ENCODE measurements around the gene OSTF1.

Gene OSTF1

DNA sequence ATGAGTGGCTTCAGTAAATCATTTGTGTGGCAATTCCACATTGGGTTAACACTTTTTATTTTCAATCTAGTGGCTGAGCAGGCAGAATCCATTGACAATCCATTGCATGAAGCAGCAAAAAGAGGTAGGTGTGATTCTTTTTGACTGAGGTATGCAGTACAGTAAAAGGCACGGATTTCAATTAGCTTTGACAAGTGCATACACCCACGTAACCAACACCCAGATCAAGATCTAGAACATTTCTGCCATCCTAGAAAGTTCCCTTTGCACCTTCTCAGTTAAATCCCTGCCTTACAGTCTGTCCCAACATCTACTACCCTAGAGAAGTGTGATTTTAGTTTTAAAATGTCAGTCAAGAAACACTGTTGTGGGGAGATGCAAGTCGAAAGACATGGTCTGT lies 43.4 kb downstream of the OSTF1 start:
- H3K27ac ChIP-seq (ENCODE audit: low read depth, low read length) = no peak overlapping the region
- peaks cover 46 to 54% (median 48%) of the 10 kb centered on the region in 5 donors for H3K36me3 ChIP-seq (ENCODE audit: control insufficient read depth in 5 of 5, insufficient read depth in 5 of 5, low read length in 5 of 5)
- no peaks in the 10 kb centered on the region for H3K4me1 ChIP-seq (ENCODE audit: control insufficient read depth in 5 of 5, insufficient read depth in 5 of 5, low read length in 5 of 5)

DNA sequence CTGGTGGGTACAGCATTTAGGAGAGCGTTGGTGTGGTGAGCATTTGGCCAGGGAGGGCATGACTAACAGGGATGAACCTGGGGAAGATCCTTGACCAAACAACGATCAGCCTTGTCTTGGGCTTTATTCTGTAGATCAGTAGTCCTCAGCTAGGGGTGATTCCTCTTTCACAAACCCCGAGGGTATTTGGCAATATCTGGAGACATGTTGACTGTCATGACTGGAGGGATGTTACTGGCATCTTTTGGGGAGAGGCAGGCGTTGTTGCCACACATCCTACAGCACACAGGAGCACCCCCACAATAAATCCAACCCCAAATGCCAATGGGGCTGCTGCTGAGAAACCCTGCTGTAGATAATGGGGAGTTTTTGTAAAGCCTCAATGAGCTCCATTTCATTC lies 43.9 kb downstream of the OSTF1 start:
- no peak overlapping the region for H3K9ac ChIP-seq (ENCODE audit: low read length in 5 of 5)
- no peak overlapping the region for H3K27ac ChIP-seq (ENCODE audit: low read depth, low read length)
- no peaks in the 10 kb centered on the region for H3K9me3 ChIP-seq (ENCODE audit: control insufficient read depth in 5 of 5, low read length in 5 of 5)
- H3K27me3 ChIP-seq (ENCODE audit: control insufficient read depth in 5 of 5, insufficient read depth in 4 of 5, low read length in 5 of 5) = no peaks in the 10 kb centered on the region
- H3K4me1 ChIP-seq (ENCODE audit: control insufficient read depth in 5 of 5, insufficient read depth in 5 of 5, low read length in 5 of 5) = no peaks in the 10 kb centered on the region
- peaks cover 46 to 59% (median 51%) of the 10 kb centered on the region in 5 donors for H3K36me3 ChIP-seq (ENCODE audit: control insufficient read depth in 5 of 5, insufficient read depth in 5 of 5, low read length in 5 of 5)
- no peak overlapping the region for H3K4me3 ChIP-seq (ENCODE audit: low read depth in 1 of 5, low read length in 5 of 5)

More for the DNA sequence above, 43.4 kb downstream of the OSTF1 start:
- H3K4me3 ChIP-seq (ENCODE audit: low read depth in 1 of 5, low read length in 5 of 5) = no peak overlapping the region
- no peaks in the 10 kb centered on the region for H3K9me3 ChIP-seq (ENCODE audit: control insufficient read depth in 5 of 5, low read length in 5 of 5)
- no peaks in the 10 kb centered on the region for H3K27me3 ChIP-seq (ENCODE audit: control insufficient read depth in 5 of 5, insufficient read depth in 4 of 5, low read length in 5 of 5)
- no peak overlapping the region for H3K9ac ChIP-seq (ENCODE audit: low read length in 5 of 5)

DNA sequence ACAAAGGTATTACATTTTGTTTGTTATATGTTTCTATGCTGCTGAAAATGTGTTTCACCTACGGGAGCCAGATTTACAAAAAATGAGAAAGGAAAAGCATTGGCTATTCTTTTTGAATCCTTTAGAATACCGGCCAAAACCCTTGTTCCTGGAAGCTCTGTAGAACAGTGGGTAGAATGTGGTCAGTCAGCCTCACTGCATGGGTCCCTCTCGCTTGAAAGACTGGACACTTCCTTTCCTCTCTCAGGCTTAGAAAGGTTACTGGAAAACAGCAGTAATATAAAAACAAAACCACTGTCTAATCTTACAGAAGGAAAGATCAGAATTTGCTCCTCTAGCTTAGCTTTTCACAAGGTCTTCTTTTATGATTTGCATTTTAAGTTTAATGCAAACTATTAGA lies 45.1 kb downstream of the OSTF1 start:
- Histone ChIP-seq H3K9me3 (ENCODE audit: control insufficient read depth in 5 of 5, low read length in 5 of 5) (no peaks in the 10 kb centered on the region), H3K9ac (ENCODE audit: low read length in 5 of 5) (no peak overlapping the region), H3K27ac (ENCODE audit: low read depth, low read length) (no peak overlapping the region), H3K27me3 (ENCODE audit: control insufficient read depth in 5 of 5, insufficient read depth in 4 of 5, low read length in 5 of 5) (no peaks in the 10 kb centered on the region), H3K4me1 (ENCODE audit: control insufficient read depth in 5 of 5, insufficient read depth in 5 of 5, low read length in 5 of 5) (no peaks in the 10 kb centered on the region), H3K4me3 (ENCODE audit: low read depth in 1 of 5, low read length in 5 of 5) (no peak overlapping the region), H3K36me3 (ENCODE audit: control insufficient read depth in 5 of 5, insufficient read depth in 5 of 5, low read length in 5 of 5) (peaks cover 58 to 71% (median 59%) of the 10 kb centered on the region in 5 donors)

DNA sequence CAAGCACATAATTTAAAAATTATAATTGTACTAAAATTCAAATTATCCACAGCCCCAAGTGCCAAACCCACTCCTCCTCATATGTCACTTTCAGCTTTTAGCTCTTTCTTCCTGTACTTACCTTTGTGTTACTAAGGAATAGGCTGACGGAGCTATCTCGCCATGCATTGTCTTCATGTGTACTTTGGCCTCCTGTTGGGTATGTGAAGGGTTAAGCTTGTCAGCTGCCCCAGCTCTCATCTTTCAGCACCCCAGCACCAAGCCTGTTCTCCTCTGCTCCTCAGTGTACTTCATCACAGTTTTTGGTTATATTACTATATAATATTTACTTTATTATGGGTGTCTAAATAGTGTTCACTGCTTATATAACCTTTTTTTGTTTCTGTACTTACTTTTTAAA lies 46.2 kb downstream of the OSTF1 start:
- Histone ChIP-seq H3K36me3 (ENCODE audit: control insufficient read depth in 5 of 5, insufficient read depth in 5 of 5, low read length in 5 of 5) (peaks cover 55 to 73% (median 59%) of the 10 kb centered on the region in 5 donors), H3K27ac (ENCODE audit: low read depth, low read length) (no peak overlapping the region)

DNA sequence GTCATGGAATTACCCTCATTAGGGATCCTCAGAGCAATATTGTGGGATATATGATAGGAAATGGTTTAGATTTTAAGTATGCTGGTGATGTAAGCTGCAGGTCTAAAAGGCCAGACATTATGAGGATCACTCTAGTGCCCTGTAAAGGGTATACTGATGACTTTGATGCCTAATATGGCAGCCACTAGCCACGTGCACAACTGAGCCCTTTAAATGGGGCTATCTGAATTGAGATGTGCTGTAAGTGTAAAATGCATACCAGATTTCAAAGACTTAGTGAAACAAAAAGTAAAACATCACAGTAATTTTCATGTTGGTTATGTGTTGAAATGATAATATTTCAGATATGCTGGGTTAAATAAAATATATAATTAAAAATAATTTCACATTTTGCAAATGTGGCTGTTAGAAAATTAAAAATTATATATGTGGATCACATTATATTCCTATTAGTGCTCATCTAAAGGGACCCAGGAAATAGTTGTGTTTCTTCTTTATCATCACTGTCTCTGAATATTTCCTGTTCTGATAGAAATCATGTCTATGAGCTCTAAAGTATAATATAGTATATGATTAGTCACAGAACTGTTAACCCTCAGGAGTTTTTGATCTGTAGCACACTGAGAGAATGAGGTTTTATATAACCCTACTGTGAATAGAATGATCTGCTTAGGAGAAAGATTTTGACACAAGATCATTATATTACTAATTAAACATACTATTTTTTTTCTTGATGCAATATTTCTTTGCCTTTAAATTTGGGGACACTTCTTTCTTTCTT lies 50.1 kb downstream of the OSTF1 start:
- H3K4me3 ChIP-seq (ENCODE audit: low read depth in 1 of 5, low read length in 5 of 5) = no peak overlapping the region
- H3K36me3 ChIP-seq (ENCODE audit: control insufficient read depth in 5 of 5, insufficient read depth in 5 of 5, low read length in 5 of 5) = peaks cover 43 to 77% (median 52%) of the 10 kb centered on the region in 5 donors
- no peak overlapping the region for H3K9ac ChIP-seq (ENCODE audit: low read length in 5 of 5)
- H3K27me3 ChIP-seq (ENCODE audit: control insufficient read depth in 5 of 5, insufficient read depth in 4 of 5, low read length in 5 of 5) = no peaks in the 10 kb centered on the region
- H3K4me1 ChIP-seq (ENCODE audit: control insufficient read depth in 5 of 5, insufficient read depth in 5 of 5, low read length in 5 of 5) = peaks cover 0 to 8% (median 3%) of the 10 kb centered on the region in 5 donors
- no peaks in the 10 kb centered on the region for H3K9me3 ChIP-seq (ENCODE audit: control insufficient read depth in 5 of 5, low read length in 5 of 5)
- no peak overlapping the region for H3K27ac ChIP-seq (ENCODE audit: low read depth, low read length)

More for the DNA sequence above, 46.2 kb downstream of the OSTF1 start:
- H3K4me1 ChIP-seq (ENCODE audit: control insufficient read depth in 5 of 5, insufficient read depth in 5 of 5, low read length in 5 of 5) = no peaks in the 10 kb centered on the region
- no peak overlapping the region for H3K9ac ChIP-seq (ENCODE audit: low read length in 5 of 5)
- H3K4me3 ChIP-seq (ENCODE audit: low read depth in 1 of 5, low read length in 5 of 5) = no peak overlapping the region
- no peaks in the 10 kb centered on the region for H3K27me3 ChIP-seq (ENCODE audit: control insufficient read depth in 5 of 5, insufficient read depth in 4 of 5, low read length in 5 of 5)
- no peaks in the 10 kb centered on the region for H3K9me3 ChIP-seq (ENCODE audit: control insufficient read depth in 5 of 5, low read length in 5 of 5)

DNA sequence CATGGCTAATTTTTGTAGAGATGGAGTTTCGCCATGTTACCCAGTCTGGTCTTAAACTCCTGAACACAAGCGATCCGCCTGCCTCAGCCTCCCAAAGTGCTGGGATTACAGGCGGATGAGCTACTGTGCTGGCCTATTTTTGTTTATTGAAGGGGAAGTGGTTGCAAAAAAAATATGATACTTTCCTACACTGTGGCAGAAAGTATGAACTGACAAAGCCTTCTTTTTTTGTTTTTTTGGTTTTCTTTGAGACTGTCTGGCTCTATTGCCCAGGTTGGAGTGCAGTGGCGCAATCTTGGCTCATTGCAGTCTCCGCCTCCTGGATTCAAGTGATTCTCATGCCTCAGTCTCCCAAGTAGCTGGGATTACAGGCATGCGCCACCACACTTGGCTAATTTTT lies 50.9 kb downstream of the OSTF1 start:
- Histone ChIP-seq H3K27me3 (ENCODE audit: control insufficient read depth in 5 of 5, insufficient read depth in 4 of 5, low read length in 5 of 5) (no peaks in the 10 kb centered on the region), H3K4me3 (ENCODE audit: low read depth in 1 of 5, low read length in 5 of 5) (no peak overlapping the region), H3K36me3 (ENCODE audit: control insufficient read depth in 5 of 5, insufficient read depth in 5 of 5, low read length in 5 of 5) (peaks cover 45 to 83% (median 59%) of the 10 kb centered on the region in 5 donors), H3K9ac (ENCODE audit: low read length in 5 of 5) (no peak overlapping the region), H3K27ac (ENCODE audit: low read depth, low read length) (no peak overlapping the region), H3K9me3 (ENCODE audit: control insufficient read depth in 5 of 5, low read length in 5 of 5) (peaks cover 0 to 2% (median 0%) of the 10 kb centered on the region in 5 donors), H3K4me1 (ENCODE audit: control insufficient read depth in 5 of 5, insufficient read depth in 5 of 5, low read length in 5 of 5) (peaks cover 0 to 8% (median 3%) of the 10 kb centered on the region in 5 donors)

DNA sequence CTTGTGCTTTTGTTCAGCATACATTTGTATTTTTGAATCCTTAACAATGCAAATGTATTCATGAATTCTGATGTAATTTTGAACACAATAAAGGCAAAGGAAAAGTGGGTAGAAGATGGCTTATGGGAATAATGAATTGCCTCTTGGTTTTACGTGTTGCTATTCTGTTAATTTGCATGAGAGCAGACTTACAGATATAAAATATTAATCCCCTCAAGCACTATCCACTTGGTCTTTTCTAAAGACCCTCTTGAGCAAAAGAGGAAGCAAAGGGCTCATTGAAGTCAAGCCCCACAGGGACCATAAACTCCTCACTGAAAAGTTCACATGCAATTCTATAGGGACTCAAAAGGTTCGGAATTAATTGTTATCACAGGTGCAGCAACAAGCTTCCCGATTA lies 51.9 kb downstream of the OSTF1 start:
- H3K4me1 ChIP-seq (ENCODE audit: control insufficient read depth in 5 of 5, insufficient read depth in 5 of 5, low read length in 5 of 5) = peaks cover 0 to 8% (median 3%) of the 10 kb centered on the region in 5 donors
- H3K27me3 ChIP-seq (ENCODE audit: control insufficient read depth in 5 of 5, insufficient read depth in 4 of 5, low read length in 5 of 5) = no peaks in the 10 kb centered on the region
- peaks cover 41 to 82% (median 61%) of the 10 kb centered on the region in 5 donors for H3K36me3 ChIP-seq (ENCODE audit: control insufficient read depth in 5 of 5, insufficient read depth in 5 of 5, low read length in 5 of 5)
- H3K9me3 ChIP-seq (ENCODE audit: control insufficient read depth in 5 of 5, low read length in 5 of 5) = peaks cover 0 to 5% (median 0%) of the 10 kb centered on the region in 5 donors
- no peak overlapping the region for H3K4me3 ChIP-seq (ENCODE audit: low read depth in 1 of 5, low read length in 5 of 5)
- H3K9ac ChIP-seq (ENCODE audit: low read length in 5 of 5) = no peak overlapping the region
- H3K27ac ChIP-seq (ENCODE audit: low read depth, low read length) = no peak overlapping the region

DNA sequence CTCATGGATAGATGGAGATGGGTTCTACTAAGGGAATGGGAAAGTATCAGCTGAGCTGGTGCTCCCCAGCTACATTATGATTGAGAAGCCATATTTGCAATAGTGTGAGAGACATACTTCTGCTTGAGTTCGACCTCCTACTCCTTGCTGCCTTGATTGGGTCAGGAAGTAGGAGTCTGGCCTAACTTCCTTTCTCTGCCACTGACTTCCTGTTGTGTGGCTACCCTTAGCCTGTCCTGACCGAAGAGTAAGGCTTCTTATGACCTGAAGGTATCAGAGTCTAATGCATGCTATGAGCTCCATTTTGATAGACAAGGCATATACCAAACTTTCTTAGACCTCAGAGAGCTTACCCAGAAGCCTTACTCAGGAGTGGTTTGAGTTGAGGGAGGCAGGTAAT lies 53.9 kb downstream of the OSTF1 start:
- H3K36me3 ChIP-seq (ENCODE audit: control insufficient read depth in 5 of 5, insufficient read depth in 5 of 5, low read length in 5 of 5) = peaks cover 36 to 68% (median 54%) of the 10 kb centered on the region in 5 donors
- no peak overlapping the region for H3K27ac ChIP-seq (ENCODE audit: low read depth, low read length)
- peaks cover 0 to 8% (median 3%) of the 10 kb centered on the region in 5 donors for H3K4me1 ChIP-seq (ENCODE audit: control insufficient read depth in 5 of 5, insufficient read depth in 5 of 5, low read length in 5 of 5)

DNA sequence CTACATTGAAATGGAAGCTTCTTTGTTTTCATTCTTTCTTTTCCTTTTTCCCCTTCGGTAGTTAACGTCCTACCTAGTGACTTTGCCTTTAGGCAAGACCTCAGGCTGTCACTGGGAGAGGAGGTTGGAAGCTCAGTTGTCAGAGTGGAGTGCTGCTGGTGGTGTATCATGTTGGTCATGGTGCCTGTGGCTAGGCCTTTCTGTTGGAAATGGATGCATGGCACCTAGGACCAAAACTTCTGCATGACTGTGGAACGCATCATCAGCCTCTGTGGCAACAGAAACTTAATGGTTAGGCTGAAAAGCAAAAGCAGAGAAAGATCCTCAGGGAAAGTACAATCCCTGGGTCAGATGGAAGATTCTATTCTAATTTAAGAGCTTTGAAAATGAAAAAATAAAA lies 57.9 kb downstream of the OSTF1 start:
- Histone ChIP-seq H3K27ac (ENCODE audit: low read depth, low read length) (no peak overlapping the region), H3K27me3 (ENCODE audit: control insufficient read depth in 5 of 5, insufficient read depth in 4 of 5, low read length in 5 of 5) (no peaks in the 10 kb centered on the region), H3K9me3 (ENCODE audit: control insufficient read depth in 5 of 5, low read length in 5 of 5) (peaks cover 0 to 5% (median 0%) of the 10 kb centered on the region in 5 donors), H3K9ac (ENCODE audit: low read length in 5 of 5) (no peak overlapping the region), H3K4me1 (ENCODE audit: control insufficient read depth in 5 of 5, insufficient read depth in 5 of 5, low read length in 5 of 5) (peaks cover 0 to 12% (median 7%) of the 10 kb centered on the region in 5 donors), H3K4me3 (ENCODE audit: low read depth in 1 of 5, low read length in 5 of 5) (no peak overlapping the region), H3K36me3 (ENCODE audit: control insufficient read depth in 5 of 5, insufficient read depth in 5 of 5, low read length in 5 of 5) (peaks cover 35 to 55% (median 51%) of the 10 kb centered on the region in 5 donors)

More for the DNA sequence above, 53.9 kb downstream of the OSTF1 start:
- Histone ChIP-seq H3K27me3 (ENCODE audit: control insufficient read depth in 5 of 5, insufficient read depth in 4 of 5, low read length in 5 of 5) (no peaks in the 10 kb centered on the region), H3K9me3 (ENCODE audit: control insufficient read depth in 5 of 5, low read length in 5 of 5) (peaks cover 0 to 5% (median 0%) of the 10 kb centered on the region in 5 donors), H3K9ac (ENCODE audit: low read length in 5 of 5) (no peak overlapping the region), H3K4me3 (ENCODE audit: low read depth in 1 of 5, low read length in 5 of 5) (no peak overlapping the region)

DNA sequence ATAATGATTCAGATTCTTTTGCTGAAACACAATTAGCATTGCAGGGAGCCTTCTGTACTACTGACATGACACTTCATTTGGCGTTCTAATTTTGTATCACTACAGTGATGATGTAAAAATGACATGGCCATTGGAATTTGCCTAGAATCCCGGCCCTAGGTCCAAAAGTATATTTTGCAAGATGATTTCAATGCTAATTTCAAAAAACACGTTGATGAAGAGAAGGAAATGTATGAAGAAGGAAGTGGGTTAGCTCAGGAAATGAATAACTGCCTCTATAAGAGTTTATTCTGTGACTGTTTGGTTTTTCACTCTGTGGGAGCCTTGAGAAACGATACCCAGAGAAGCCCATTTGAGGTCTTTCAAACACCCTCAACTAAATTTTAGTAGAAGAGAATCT lies 59.3 kb downstream of the OSTF1 start:
- H3K4me3 ChIP-seq (ENCODE audit: low read depth in 1 of 5, low read length in 5 of 5) = no peak overlapping the region
- peaks cover 0 to 4% (median 0%) of the 10 kb centered on the region in 5 donors for H3K4me1 ChIP-seq (ENCODE audit: control insufficient read depth in 5 of 5, insufficient read depth in 5 of 5, low read length in 5 of 5)
- H3K36me3 ChIP-seq (ENCODE audit: control insufficient read depth in 5 of 5, insufficient read depth in 5 of 5, low read length in 5 of 5) = peaks cover 34 to 51% (median 46%) of the 10 kb centered on the region in 5 donors
- no peak overlapping the region for H3K9ac ChIP-seq (ENCODE audit: low read length in 5 of 5)
- H3K9me3 ChIP-seq (ENCODE audit: control insufficient read depth in 5 of 5, low read length in 5 of 5) = peaks cover 0 to 5% (median 0%) of the 10 kb centered on the region in 5 donors
- H3K27ac ChIP-seq (ENCODE audit: low read depth, low read length) = no peak overlapping the region
- no peaks in the 10 kb centered on the region for H3K27me3 ChIP-seq (ENCODE audit: control insufficient read depth in 5 of 5, insufficient read depth in 4 of 5, low read length in 5 of 5)

Measured in subcutaneous abdominal adipose tissue (tissue), 5 donors.